OCI-LY1 (cell line): Measurements from ENCODE around the gene ATP6AP1.

Experiments used
- H2AFZ ChIP-seq: fragments of 200-600 bp; sonication (generic), shearing (Covaris generic); 2 replicates; pipeline ENCODE4 v1.6.0; 2014; ENCODE audit warnings: antibody characterized with exemption, mild to moderate bottlenecking, low read length
- H3F3A ChIP-seq: fragments of 200-600 bp; sonication (generic), shearing (Covaris generic); 2 replicates; pipeline ENCODE4 v1.6.0; 2014; ENCODE audit warnings: mild to moderate bottlenecking, antibody characterized with exemption, low read length, moderate library complexity; ENCODE audit not compliant: insufficient read depth
- H3K27ac ChIP-seq: fragments of 200-600 bp; sonication (generic); 2 replicates; pipeline ENCODE4 v1.5.1; 2014; ENCODE audit warnings: low read length, mixed run types, mild to moderate bottlenecking, low read depth; ENCODE audit not compliant: poor library complexity, severe bottlenecking
- H3K27me3 ChIP-seq: fragments of 200-600 bp; sonication (generic); 2 replicates; pipeline ENCODE4 v1.6.0; 2014; ENCODE audit warnings: antibody characterized with exemption, mild to moderate bottlenecking, low read length, moderate library complexity; ENCODE audit not compliant: insufficient read depth
- H3K36me3 ChIP-seq: fragments of 200-600 bp; sonication (generic); 2 replicates; pipeline ENCODE4 v1.6.1; 2014; ENCODE audit warnings: mild to moderate bottlenecking, antibody characterized with exemption, low read length, moderate library complexity, mixed read lengths; ENCODE audit not compliant: insufficient read depth
- H3K4me1 ChIP-seq: fragments of 200-600 bp; sonication (generic); 2 replicates; pipeline ENCODE4 v1.5.1; 2014; ENCODE audit warnings: mild to moderate bottlenecking, low read length, moderate library complexity; ENCODE audit not compliant: insufficient read depth, severe bottlenecking
- H3K4me2 ChIP-seq: fragments of 200-600 bp; sonication (generic), shearing (Covaris generic); 2 replicates; pipeline ENCODE4 v1.6.1; 2014; ENCODE audit warnings: low read length
- H3K4me3 ChIP-seq: fragments of 200-600 bp; sonication (generic); 2 replicates; pipeline ENCODE4 v1.5.1; 2014; ENCODE audit warnings: low read length, low read depth, mild to moderate bottlenecking, mixed read lengths; ENCODE audit not compliant: poor library complexity, severe bottlenecking
- H3K79me2 ChIP-seq: fragments of 200-600 bp; shearing (Covaris generic); 2 replicates; pipeline ENCODE4 v1.6.1; 2016; ENCODE audit warnings: mixed run types, low read length, mixed read lengths; ENCODE audit not compliant: insufficient read depth
- H3K9ac ChIP-seq: fragments of 200-600 bp; sonication (generic), shearing (Covaris generic); 2 replicates; pipeline ENCODE4 v1.6.1; 2014; ENCODE audit warnings: mild to moderate bottlenecking, low read length, mixed read lengths
- H3K9me2 ChIP-seq: fragments of 200-600 bp; sonication (generic), shearing (Covaris generic); 2 replicates; pipeline ENCODE4 v1.6.1; 2014; ENCODE audit warnings: low read depth, mild to moderate bottlenecking, low read length, mixed read lengths
- H3K9me3 ChIP-seq: fragments of 200-600 bp; shearing (Covaris generic); 2 replicates; pipeline ENCODE4 v1.6.1; 2014; ENCODE audit warnings: low read length, mixed read lengths
- H4K20me1 ChIP-seq: fragments of 200-600 bp; sonication (generic), shearing (Covaris generic); 2 replicates; pipeline ENCODE4 v1.6.0; 2016; ENCODE audit warnings: mild to moderate bottlenecking, low read length; ENCODE audit not compliant: insufficient read depth
- CTCF ChIP-seq: fragments of 200-600 bp; sonication (generic), shearing (Covaris generic); IDR thresholded peaks from 2 replicates; pipeline ENCODE4 v1.5.1; 2017; ENCODE audit warnings: mild to moderate bottlenecking, antibody characterized with exemption, low read length, moderate library complexity, mixed read lengths
- EZH2 ChIP-seq: fragments of 200-600 bp; sonication (generic), shearing (Covaris generic); IDR thresholded peaks from 2 replicates; pipeline ENCODE4 v1.8.0; 2017; ENCODE audit warnings: borderline replicate concordance, mixed run types, mild to moderate bottlenecking, antibody characterized with exemption, low read length, moderate library complexity, mixed read lengths

The ATP6AP1 gene

DNA sequence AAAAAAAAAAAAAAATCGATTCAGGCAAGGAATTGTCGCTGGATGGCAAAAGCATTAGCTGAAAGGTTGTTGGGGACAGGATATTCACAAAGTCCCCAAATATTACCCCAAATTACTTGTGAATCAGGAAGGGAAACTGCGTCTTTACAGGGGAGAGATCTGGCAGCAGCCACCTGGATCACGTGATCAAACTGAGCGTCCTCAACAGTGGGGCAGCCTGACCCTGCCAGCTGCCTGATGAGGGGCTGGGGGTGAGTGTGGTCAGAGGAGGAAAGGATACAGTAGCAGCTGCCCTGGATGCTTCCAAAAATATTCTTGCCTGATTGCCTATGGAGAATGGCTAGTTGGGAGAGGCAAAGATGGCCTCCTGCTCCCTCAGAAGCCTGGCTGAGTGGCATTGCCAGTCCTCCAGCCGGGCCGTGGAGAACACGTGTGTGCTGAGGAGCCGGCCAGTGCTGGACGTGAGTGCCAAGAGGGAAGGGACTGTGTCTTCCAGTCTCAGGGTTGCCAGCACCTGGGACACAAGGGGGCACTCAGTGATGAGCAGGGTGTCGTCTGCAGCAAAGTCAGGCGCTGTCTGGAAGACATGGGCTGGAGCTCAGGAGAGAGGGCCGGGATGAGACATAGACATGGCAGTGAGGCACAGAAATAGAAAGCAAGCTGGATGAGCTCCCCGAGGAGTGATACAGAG, 53.6 kb downstream of the ATP6AP1 start:
- peak overlapping the region; percentile 91; the same call in 1 of the 2 replicates for H2AFZ ChIP-seq
- no peaks in the 10 kb centered on the region for H3K27me3 ChIP-seq
- peak overlapping the region; percentile 61 for H3K4me2 ChIP-seq
- TF ChIP-seq CTCF: no peak
- no peak for TF ChIP-seq EZH2
- no peaks in the 10 kb centered on the region for H3F3A ChIP-seq
- H3K4me1 ChIP-seq: peaks cover 62% of the 10 kb centered on the region
- no peaks in the 10 kb centered on the region for H3K79me2 ChIP-seq
- H3K9me3 ChIP-seq: no peaks in the 10 kb centered on the region
- H3K36me3 ChIP-seq: peaks cover 23% of the 10 kb centered on the region
- H3K9ac ChIP-seq: peak overlapping the region; percentile 46
- H3K27ac ChIP-seq: peak overlapping the region; percentile 65
- H4K20me1 ChIP-seq: no peaks in the 10 kb centered on the region
- no peaks in the 10 kb centered on the region for H3K9me2 ChIP-seq
- peak overlapping the region; percentile 13 for H3K4me3 ChIP-seq

DNA sequence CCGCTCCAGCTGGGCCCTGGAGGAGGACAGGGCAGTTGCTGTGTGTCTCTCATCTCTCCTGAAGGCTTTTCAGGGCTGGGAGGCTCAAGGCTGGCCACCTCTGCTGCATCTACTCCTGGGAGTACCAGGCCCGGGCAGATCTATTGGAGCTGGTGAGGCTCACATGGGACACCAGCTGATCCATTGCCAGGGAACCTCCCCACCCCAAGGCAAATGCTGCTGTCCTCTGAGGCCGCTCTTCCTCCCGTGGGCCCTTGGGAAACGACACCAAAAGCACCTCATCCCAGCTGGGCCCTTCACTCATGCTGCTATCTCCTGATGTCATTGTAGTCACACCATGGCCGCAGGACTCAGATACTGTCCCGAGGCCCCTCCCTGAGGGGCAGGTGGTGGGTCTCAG, 54.3 kb downstream of the ATP6AP1 start:
- no peaks in the 10 kb centered on the region for H4K20me1 ChIP-seq
- no peak overlapping the region for H3K27ac ChIP-seq
- no peaks in the 10 kb centered on the region for H3K9me3 ChIP-seq
- H3K27me3 ChIP-seq: no peaks in the 10 kb centered on the region
- TF ChIP-seq CTCF (no peak), EZH2 (no peak)
- no peaks in the 10 kb centered on the region for H3K79me2 ChIP-seq
- no peak overlapping the region for H3K4me3 ChIP-seq
- H3K4me2 ChIP-seq: no peak overlapping the region
- H3F3A ChIP-seq: no peaks in the 10 kb centered on the region
- H3K9ac ChIP-seq: no peak overlapping the region; the same call in 1 of the 2 replicates
- no peak overlapping the region for H2AFZ ChIP-seq
- no peaks in the 10 kb centered on the region for H3K9me2 ChIP-seq
- H3K4me1 ChIP-seq: peaks cover 61% of the 10 kb centered on the region
- H3K36me3 ChIP-seq: peaks cover 23% of the 10 kb centered on the region

GRCh38 chrX:154483325-154483724, 54.8 kb downstream of the ATP6AP1 start:
- H3K9ac ChIP-seq: no peak overlapping the region
- no peaks in the 10 kb centered on the region for H4K20me1 ChIP-seq
- H3K9me2 ChIP-seq: no peaks in the 10 kb centered on the region
- no peak overlapping the region for H3K27ac ChIP-seq
- H3K4me3 ChIP-seq: no peak overlapping the region
- peaks cover 56% of the 10 kb centered on the region for H3K4me1 ChIP-seq
- H3K36me3 ChIP-seq: peaks cover 23% of the 10 kb centered on the region
- H3F3A ChIP-seq: no peaks in the 10 kb centered on the region
- H3K27me3 ChIP-seq: no peaks in the 10 kb centered on the region
- no peak overlapping the region for H3K4me2 ChIP-seq
- no peaks in the 10 kb centered on the region for H3K9me3 ChIP-seq
- H2AFZ ChIP-seq: no peak overlapping the region
- TF ChIP-seq CTCF (no peak), EZH2 (no peak)
- H3K79me2 ChIP-seq: no peaks in the 10 kb centered on the region
